SK-N-SH treated with all-trans-retinoic acid at 6 μM for 48 hours (cell line): ENCODE data around the gene JMJD8.

Source experiments
- BACH2 ChIP-seq: fragments of 250-450 bp; sonication (Bioruptor Pico); IDR thresholded peaks from 2 replicates; pipeline ENCODE4 v1.9.0; 2021; ENCODE audit warnings: mild to moderate bottlenecking, borderline replicate concordance
- PATZ1 ChIP-seq: fragments of 250-450 bp; sonication (Bioruptor Pico); IDR thresholded peaks from 2 replicates; pipeline ENCODE4 v1.8.0; 2020; ENCODE audit warnings: mild to moderate bottlenecking, moderate library complexity, borderline replicate concordance
- ZFP30 ChIP-seq: fragments of 450-650 bp; formaldehyde crosslinking; IDR thresholded peaks from 2 replicates; pipeline ENCODE4 v1.5.0; 2022; ENCODE audit warnings: mild to moderate bottlenecking, moderate library complexity
- ZNF565 ChIP-seq: fragments of 450-650 bp; formaldehyde crosslinking; conservative IDR thresholded peaks from 2 replicates; pipeline ENCODE4 v1.5.0; 2020; ENCODE audit warnings: low read depth, mild to moderate bottlenecking, moderate library complexity

DNA sequence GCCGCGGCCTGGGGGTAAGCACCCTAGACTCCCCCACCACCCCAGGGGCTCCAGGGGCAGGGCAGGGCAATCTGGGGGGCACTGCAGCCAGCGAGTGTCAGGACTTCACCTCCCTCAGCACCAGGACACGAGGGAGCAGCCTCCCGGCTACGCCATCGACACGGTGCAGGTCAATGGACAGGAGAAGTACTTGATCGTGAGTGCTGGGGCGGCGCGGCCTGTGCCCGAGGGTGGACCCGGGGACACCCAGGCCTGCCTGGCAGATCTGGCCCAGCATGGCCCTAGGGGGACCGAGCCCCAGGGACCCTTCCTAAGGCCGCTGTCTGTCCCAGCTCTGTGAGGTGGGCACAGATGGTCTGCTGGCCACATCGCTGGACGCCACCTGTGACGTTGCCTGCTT, 11.8 kb downstream of the JMJD8 start:
- TF ChIP-seq BACH2 (no peak), PATZ1 (no peak), ZFP30 (CRISPR knock-in tag) (no peak), ZNF565 (no peak)
